G401.6 (cell line): Measurements from ENCODE around the gene SLX9.

Experiments
- FAIRE-seq: peaks from 2 replicates; lab custom pipeline; 2012; peaks lifted over from hg19 to GRCh38; lab: Jason Lieb, UNC

Gene SLX9

DNA sequence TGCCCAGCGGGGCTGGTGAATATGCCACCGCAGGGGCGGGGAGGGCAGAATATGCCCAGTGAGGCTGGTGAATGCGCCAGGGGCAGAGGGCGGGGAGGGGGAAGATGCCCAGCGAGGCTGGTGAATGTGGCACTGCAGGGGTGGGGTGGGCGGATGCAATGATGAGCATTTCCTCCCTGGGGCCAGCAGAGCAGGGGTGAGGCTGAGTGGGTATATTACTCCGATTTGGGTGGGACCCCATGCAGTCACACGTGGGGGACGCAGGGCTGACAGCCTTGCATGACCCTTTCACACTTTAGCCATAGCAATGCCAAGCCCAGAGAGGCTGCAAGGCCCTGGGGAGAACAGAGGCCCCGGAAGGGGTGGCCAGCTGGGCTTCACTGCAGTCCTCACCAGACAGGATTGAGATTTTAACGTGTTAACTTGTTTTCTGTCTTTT lies 9.3 kb upstream of the SLX9 start:
- FAIRE-seq, result no peak

DNA sequence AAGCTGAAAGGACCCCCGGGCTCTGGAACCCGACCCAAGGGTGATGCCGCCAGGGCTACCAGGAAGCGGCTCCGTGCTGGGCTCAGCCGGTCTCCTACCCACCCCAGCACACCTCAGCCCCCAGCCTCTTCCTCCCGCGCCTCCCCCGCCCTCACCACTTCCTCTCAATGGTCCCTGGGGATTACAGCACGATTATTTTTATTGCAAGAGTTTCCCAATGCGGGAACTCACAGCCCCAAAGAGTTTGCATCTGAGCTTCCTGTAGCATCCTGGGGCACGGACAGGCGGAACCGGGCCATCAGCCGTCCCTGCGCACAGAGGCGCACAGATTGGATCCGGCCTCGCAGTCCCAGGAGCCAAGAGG lies 8.7 kb upstream of the SLX9 start:
- no peak for FAIRE-seq

DNA sequence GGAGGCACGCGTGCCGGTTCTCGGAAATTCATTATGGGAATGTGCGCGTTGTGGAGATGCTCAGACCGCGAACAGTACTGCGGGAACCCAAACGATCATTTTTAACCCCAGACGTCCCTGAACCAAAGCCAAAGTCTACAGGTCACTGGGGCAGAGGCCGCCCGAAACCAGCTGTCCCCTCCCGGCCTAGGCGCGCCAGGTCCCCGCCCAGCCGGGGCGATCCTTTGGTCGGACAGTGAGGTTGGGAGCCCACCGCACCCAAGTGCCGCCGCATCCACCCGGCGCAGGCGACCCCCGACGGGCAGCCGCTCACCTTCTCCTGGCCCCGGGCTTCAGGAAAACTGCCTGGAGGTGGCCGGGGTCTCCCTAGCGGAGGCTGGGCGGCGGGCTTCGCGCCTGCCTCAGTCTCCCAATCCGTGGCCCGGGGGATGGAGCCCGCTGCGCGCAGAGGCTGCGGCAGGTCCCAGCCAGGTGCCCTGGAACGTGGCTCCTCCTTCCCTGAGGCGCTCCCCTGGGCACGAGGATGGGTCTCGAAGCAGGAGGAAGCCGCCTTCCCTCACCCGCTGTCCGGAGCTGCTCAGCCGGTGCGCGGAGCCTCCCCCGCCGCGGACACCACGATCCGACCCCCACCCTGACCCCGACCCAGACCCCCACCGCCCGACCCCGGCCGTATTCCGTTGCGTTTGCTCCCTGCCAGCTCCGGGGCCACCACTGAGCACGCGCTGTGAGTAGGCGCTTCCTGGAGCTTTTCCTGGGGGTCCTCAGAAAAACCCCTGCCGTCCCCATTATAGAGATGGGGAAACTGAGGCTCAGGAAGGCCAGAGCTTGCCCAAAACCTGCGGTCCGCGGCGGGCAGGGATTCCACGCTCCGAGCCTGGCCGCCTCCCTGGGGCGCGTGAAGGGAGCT lies 8.1 kb upstream of the SLX9 start:
- no peak for FAIRE-seq

- FAIRE-seq, result no peak
These were observed 7.2 kb upstream of the SLX9 start for GRCh38 chr21:44932408-44933181.

- FAIRE-seq, result no peak
These were observed 6.5 kb upstream of the SLX9 start for GRCh38 chr21:44933199-44933917.

DNA sequence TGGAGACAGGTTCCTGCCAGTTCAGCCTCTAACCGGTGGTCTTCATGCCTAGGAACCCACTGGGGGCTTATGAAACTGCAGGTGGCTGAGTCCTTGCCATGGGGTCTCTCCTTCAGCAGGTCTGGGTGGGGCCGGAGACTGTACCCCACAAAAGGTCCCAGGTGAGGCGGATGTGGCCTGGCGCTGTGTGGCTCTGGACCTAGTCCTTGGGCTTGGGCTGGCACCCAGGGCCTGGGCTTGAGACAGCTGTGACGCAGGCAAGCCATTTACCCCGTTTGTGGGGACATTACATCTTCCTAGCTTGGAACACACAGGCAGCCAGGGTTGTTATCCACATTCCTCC lies 5.9 kb upstream of the SLX9 start:
- no peak for FAIRE-seq

GRCh38 chr21:44934276-44934675 lies 5.6 kb upstream of the SLX9 start:
- FAIRE-seq, result no peak

GRCh38 chr21:44934797-44935532 lies 4.9 kb upstream of the SLX9 start:
- no peak for FAIRE-seq

DNA sequence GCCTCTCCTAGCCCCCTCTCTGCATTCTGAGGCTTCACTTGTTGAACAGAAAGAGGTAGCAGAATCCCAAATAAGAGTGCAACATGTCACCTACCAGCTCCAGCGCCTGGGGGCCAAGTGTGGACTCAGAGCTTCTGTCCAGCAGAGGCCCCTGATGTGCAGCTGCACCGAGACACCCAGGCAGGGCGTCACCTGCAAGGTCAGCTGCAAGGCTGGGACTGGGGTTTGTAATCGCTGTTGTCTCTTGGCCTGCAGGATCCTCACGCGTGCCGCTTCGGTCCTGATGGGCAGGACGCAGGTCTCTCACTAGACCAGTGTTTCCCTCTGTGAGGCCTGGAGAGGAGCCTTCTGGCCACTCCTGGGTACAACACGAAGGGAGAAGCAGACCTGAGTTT lies 4.3 kb upstream of the SLX9 start:
- FAIRE-seq, result no peak

DNA sequence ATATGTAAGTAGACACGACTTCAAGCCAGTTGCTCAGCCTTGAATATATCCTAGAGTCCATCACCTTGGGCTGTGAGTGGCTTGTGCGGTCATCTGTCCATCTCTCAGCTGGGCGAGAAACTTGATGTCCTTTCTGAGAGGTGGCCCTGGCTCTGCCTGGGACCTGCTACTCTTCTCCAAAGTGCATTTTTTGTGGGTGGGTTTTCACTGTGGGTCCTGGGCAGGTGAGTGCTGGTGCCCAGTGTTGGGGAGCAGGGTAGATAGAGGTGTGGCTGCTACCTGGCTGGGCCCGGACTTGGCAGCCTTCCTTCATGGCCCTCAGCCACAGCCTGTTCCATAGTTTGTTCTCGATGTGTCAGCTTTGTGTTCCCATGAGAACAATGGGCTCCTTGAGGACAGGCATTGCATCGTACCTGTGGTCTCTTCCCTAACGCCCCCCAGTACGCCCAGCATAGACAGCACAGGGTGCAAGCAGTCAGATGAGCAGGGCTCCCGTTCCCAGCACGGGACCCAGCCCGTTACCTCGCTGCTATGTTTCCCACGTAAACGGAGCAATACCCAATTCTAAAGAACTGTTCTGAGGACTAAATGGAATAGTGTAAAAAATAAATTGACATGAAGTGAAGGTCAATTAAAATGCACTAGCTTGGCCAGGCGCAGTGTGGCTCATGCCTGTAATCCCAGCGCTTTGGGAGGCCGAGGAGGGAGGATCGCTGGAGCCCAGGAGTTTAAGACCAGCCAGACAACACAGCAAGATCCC lies 877 bp upstream of the SLX9 start:
- FAIRE-seq, result no peak

GRCh38 chr21:44940116-44940631 lies 345 bp downstream of the SLX9 start:
- no peak for FAIRE-seq

DNA sequence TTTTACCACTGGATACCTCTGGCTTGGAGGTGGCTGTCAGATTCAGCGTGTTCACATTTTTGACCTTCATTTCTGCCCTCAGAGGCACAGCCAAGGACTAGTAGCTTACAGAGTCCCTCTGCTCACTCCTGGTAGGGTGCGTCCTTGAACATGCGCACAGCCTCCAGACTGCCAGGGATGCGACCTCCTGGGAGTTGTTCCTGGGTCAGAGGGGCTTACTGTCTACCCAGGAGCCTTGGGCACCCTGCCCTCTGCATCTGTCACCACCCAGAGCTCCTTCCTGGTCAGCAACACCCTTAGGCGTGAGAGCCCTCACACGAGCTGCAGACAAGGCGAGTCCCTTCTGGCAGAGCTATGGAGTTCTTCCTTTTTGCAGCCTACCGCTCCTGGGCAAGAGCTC lies 1.7 kb downstream of the SLX9 start:
- FAIRE-seq, result no peak

- FAIRE-seq, result no peak
These were observed 2.7 kb downstream of the SLX9 start for GRCh38 chr21:44942566-44942965.

DNA sequence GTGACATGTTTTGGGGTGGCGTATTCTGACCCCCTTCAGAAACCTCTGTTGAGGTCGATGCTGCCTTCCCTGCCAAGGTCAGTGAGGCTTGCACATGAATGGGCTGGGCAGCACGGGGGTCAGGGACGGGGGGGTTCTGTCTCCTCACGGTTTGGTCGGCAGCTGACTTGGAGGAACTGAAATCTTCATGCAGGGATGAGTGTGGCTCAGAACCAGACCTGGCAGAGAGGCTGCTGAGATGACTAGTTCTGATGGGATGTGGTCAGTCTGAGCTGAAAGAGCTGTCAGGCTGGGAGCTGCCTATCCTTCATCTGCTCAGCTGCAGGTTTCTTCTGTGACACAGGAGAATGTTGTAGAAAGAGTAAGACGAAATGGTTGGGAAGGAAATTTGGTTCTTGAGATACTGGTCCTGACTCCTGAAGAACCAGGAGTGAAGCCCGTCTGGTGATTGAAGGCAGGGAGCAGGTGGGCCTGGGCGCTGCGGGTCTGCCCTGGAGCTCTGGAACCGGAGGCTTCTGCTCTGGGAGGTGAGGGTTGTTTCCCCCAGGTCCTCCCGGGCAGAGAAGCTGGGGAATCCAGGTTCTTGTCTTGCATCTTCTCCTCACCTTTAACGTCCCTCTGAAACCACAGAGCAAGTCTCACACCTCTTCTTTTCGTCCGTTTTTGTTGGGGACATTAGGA lies 3.3 kb downstream of the SLX9 start:
- no peak for FAIRE-seq

DNA sequence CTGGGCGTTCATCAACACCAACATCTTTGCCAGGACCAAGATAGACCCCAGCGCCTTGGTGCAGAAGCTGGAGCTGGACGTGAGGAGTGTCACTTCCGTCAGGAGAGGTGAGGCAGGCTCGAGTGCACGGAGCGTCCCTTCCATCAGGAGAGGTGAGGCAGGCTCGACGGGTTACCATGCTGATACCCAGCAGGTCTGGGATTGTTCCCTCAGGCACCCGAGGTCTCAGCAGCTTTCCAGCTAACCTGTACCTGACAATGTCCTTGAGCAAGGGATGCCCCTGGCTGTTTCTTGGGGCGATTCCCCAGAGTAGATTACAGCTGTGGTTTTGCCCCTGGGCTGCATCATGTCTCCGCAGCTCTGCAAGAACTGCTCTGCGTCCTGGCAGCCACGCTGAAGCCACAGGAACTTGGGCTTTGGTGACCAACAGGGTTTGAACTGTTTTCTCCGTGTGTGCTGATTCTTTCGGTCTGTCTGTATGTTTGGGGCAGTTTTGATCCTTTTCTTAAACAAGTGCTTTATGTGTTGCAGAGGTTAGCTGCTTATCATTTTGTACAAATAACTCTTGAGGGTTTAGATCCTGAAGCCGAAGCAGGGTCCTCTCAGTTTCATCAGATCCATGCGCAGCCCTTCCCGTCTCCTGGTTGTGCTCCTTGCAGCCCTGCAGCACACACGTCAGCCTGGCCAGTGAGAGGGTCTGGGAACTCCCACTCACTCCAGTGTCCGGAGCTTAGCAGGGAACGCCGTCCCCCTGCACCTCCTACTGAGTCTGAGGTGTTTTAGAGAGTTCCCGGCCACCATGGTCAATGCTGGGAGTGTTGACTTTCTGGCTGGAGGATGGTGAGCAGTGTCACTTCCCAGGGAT lies 4.1 kb downstream of the SLX9 start:
- no peak for FAIRE-seq

DNA sequence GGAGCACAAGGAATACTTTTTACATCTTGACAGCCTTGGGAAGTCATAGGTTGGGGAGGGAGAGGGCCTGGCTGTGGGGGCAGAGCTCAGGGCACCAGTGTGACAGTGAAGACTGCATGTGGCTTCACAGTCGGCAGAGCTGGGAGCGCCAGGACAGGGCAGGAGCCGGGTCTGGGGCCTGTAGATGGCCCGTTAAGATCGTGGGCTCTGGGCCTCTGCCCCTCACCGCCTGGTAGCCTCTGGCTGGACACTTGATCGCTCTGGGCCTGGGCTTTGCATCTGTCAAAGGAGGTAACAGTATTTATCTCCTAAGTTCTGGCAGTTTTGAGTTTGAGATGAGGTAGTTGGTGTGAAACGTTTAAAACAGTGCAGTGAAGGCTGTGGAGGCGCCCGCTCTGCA lies 4.8 kb downstream of the SLX9 start:
- no peak for FAIRE-seq

DNA sequence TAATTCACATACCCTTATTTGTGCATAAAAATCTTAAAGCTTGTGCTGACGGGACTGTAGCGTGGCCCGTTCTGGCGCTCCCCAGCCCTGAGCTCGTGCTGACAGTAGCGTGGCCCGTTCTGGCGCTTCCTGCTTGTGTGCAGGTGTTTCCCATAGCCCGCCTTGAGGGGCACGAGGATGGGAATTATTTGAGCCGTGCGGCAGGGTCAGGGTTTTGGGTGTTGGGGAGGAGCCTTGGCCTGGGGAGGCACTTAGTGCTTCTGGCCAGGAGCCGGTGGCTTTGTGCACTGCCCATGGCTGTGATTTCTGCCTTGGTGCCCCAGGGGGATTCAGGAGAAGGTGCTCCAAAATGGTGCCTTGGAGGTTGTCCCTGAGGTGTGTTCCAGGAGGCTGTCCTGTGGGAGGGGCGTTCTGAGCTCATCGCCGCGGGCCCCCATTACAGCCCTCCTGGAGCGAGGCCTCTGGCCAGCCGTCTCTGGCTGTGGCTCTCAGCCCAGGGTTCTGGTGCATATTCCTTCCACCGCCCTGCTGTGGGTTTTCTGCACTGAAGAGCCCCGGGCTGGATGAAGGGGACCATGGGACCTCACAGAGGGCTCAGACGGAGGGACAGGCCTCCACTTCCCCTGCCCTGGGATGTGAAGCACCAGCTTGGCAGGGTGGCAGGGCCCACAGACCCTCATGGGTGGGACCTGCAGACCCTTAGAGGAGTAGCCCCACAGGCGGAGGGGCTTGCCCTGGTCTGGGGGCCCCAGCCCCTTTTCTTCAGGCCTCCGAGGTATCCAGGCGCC lies 6.6 kb downstream of the SLX9 start:
- no peak for FAIRE-seq

DNA sequence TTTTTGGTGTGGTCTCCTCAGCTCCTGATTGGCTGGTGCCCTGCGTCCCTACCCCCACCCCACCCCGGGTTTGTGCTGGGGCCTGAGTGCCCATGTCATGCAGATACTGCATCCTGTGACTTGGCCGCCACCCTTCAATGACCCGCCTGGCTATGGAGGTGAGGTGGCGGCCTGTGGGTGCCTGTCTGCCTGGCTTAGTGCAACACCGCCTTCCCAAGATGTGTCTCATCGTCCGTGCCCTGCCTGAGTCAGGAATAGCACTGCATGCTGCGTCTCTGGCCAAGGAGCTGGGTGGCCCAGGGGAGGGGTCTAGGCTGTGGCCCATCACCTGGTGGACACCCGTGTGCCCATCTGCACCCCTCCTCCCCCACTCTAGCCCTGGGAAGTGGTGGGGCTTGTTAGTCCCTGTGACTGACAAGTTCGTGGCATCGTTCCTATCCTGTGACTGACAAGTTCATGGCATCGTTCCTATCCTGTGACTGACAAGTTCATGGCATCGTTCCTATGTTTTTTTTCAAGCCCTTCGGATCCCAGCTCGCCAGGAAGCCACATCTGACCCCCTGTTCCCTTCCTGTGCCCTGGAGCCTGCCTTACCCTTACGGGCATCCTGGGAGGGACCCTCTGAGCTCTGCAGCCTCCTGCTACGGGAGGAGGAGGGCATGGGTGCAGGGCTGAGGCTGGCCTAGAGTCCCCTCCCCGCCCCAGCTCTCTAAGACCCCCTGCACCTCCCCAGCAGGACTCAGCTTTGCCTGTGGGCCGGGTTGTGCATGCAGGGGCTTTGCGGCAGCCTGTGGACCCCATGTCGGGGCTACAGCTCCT lies 7.5 kb downstream of the SLX9 start:
- no peak for FAIRE-seq
